Measurements from ENCODE around the gene ASPSCR1. TPM values are rescaled to one million over a fixed set of nuclear protein-coding genes. Genes with fewer than 3 reads are reported as not detected.

ASPSCR1 gene
- total and polyA plus RNA-seq, 8 donors = 11.7 to 143 (median 55.6) TPM

- Histone ChIP-seq H3K9me3 (no peaks in the 10 kb centered on the region), H3K27ac (no peak overlapping the region), H3K4me3 (no peak overlapping the region), H3K36me3 (peaks cover 0 to 8% (median 2%) of the 10 kb centered on the region in 4 donors), H3K4me1 (peaks cover 16 to 36% (median 28%) of the 10 kb centered on the region in 4 donors), H3K27me3 (peaks cover 0 to 43% (median 6%) of the 10 kb centered on the region in 3 donors)
- 29 to 36% (median 32%) methylated on average over 14 to 15 of the region's 15 CpGs; no CpG with 5 or more reads in 1 of the 5 donors for WGBS, 5 donors
- DNase-seq = no peak
- no peak for TF ChIP-seq POLR2AphosphoS5 (IDR thresholded peaks at IDR 0.05)
- TF ChIP-seq POLR2A (IDR thresholded peaks at IDR 0.05) = no peak
- no peak for TF ChIP-seq EP300 (IDR thresholded peaks at IDR 0.05)
- TF ChIP-seq CTCF (IDR thresholded peaks at IDR 0.05) = no peak
- intact Hi-C loops (cut with DNase I; ENCODE audit: low total_unique reads) = no loop called here
Measured at GRCh38 chr17:81931557-81932332, 45.7 kb upstream of the ASPSCR1 start.

- H3K4me3 ChIP-seq = no peak overlapping the region
- 77 to 88% (median 87%) methylated on average over 9 of the region's 9 CpGs for WGBS, 5 donors
- peaks cover 22 to 40% (median 34%) of the 10 kb centered on the region in 4 donors for H3K4me1 ChIP-seq
- no peak overlapping the region for H3K27ac ChIP-seq
- peaks cover 0 to 47% (median 6%) of the 10 kb centered on the region in 3 donors for H3K27me3 ChIP-seq
- H3K9me3 ChIP-seq = no peaks in the 10 kb centered on the region
- intact Hi-C loops (cut with DNase I; ENCODE audit: low total_unique reads) = no loop called here
- DNase-seq = no peak
- peaks cover 0 to 8% (median 2%) of the 10 kb centered on the region in 4 donors for H3K36me3 ChIP-seq
- no peak for TF ChIP-seq EP300 (IDR thresholded peaks at IDR 0.05)
- TF ChIP-seq POLR2AphosphoS5 (IDR thresholded peaks at IDR 0.05) = no peak
- no peak for TF ChIP-seq POLR2A (IDR thresholded peaks at IDR 0.05)
- TF ChIP-seq CTCF (IDR thresholded peaks at IDR 0.05) = no peak
Measured at GRCh38 chr17:81932333-81932983, 45.0 kb upstream of the ASPSCR1 start.

GRCh38 chr17:81933178-81933699 lies 44.2 kb upstream of the ASPSCR1 start:
- no peaks in the 10 kb centered on the region for H3K9me3 ChIP-seq
- peaks cover 0 to 8% (median 2%) of the 10 kb centered on the region in 4 donors for H3K36me3 ChIP-seq
- TF ChIP-seq POLR2AphosphoS5 (IDR thresholded peaks at IDR 0.05) = no peak
- no peak for TF ChIP-seq POLR2A (IDR thresholded peaks at IDR 0.05)
- no peak for TF ChIP-seq EP300 (IDR thresholded peaks at IDR 0.05)
- TF ChIP-seq CTCF (IDR thresholded peaks at IDR 0.05) = no peak
- WGBS, 5 donors = 86 to 90% (median 88%) methylated on average over 5 to 14 of the region's 14 CpGs
- no peak overlapping the region for H3K4me3 ChIP-seq
- H3K4me1 ChIP-seq = peaks cover 17 to 43% (median 34%) of the 10 kb centered on the region in 4 donors
- intact Hi-C loops (cut with DNase I; ENCODE audit: low total_unique reads) = no loop called here
- DNase-seq = no peak
- peaks cover 0 to 44% (median 6%) of the 10 kb centered on the region in 3 donors for H3K27me3 ChIP-seq
- H3K27ac ChIP-seq = no peak overlapping the region

- Histone ChIP-seq H3K27ac (no peak overlapping the region), H3K9me3 (no peaks in the 10 kb centered on the region), H3K4me1 (peaks cover 9 to 35% (median 25%) of the 10 kb centered on the region in 4 donors), H3K4me3 (no peak overlapping the region), H3K27me3 (peaks cover 0 to 38% (median 0%) of the 10 kb centered on the region in 3 donors), H3K36me3 (peaks cover 0 to 8% (median 2%) of the 10 kb centered on the region in 4 donors)
- no peak for DNase-seq
- intact Hi-C loops (cut with DNase I; ENCODE audit: low total_unique reads) = no loop called here
- 85 to 88% (median 87%) methylated on average over 18 to 23 of the region's 23 CpGs for WGBS, 5 donors
- TF ChIP-seq CTCF (IDR thresholded peaks at IDR 0.05) (no peak), POLR2AphosphoS5 (IDR thresholded peaks at IDR 0.05) (no peak), EP300 (IDR thresholded peaks at IDR 0.05) (no peak), POLR2A (IDR thresholded peaks at IDR 0.05) (no peak)
Measured at GRCh38 chr17:81934098-81934757, 43.2 kb upstream of the ASPSCR1 start.

Measured in stomach (tissue), 9 donors.